SK-N-SH (cell line): ENCODE measurements around the gene PIP4K2B. TPM values are rescaled to one million over a fixed set of nuclear protein-coding genes. Genes with fewer than 3 reads are reported as not detected.

Source experiments
- CTCF ChIA-PET: fragments of 300-600, 350-600 bp; formaldehyde crosslinking; extraction: SDS; loops from one replicate; lab custom pipeline; 2021; lab: Yijun Ruan, JAX
- POLR2A ChIA-PET: fragments of 350-600 bp; sonication (Branson Sonifier 250); formaldehyde crosslinking; extraction: SDS; loops from one replicate; lab custom pipeline; 2020; ENCODE audit warnings: antibody characterized with exemption, inconsistent platforms; lab: Yijun Ruan, JAX
- DNase-seq: peaks from one replicate; pipeline ENCODE4 v3.0.0; 2012
- H2AFZ ChIP-seq: fragments of 200-600 bp; sonication (generic); 2 replicates; pipeline ENCODE4 v1.8.1; 2016; ENCODE audit warnings: antibody characterized with exemption, mild to moderate bottlenecking, low read depth
- H3F3A ChIP-seq: fragments of 200-600 bp; sonication (generic); replicated peaks from 2 replicates; pipeline ENCODE3; 2016; ENCODE audit warnings: antibody characterized with exemption, mild to moderate bottlenecking; ENCODE audit not compliant: insufficient read depth
- H3K27ac ChIP-seq, 2 experiments: fragments of 200-500 bp in 1 of 2; fragments of 200-600 bp in 1 of 2; sonication (Bioruptor generic) in 1 of 2; sonication (generic), shearing (Covaris generic) in 1 of 2; 2 replicates each; pipeline versions ENCODE4 v1.5.1 to v1.6.1; 2014 to 2016; ENCODE audit warnings: low read depth in 2 of 2, inconsistent platforms in 1 of 2, low read length in 1 of 2, mild to moderate bottlenecking in 1 of 2, mixed read lengths in 1 of 2
- H3K27me3 ChIP-seq: fragments of 200-600 bp; sonication (generic), shearing (Covaris generic); 2 replicates; pipeline ENCODE4 v1.6.1; 2016; ENCODE audit warnings: mixed run types; ENCODE audit not compliant: insufficient read depth
- H3K36me3 ChIP-seq, 2 experiments: fragments of 200-500 bp in 1 of 2; fragments of 200-600 bp in 1 of 2; sonication (Bioruptor generic) in 1 of 2; sonication (generic) in 1 of 2; replicated peaks in 1 of 2; 2 replicates each; pipeline versions ENCODE3 to v1.5.1; 2014 to 2016; ENCODE audit warnings: low read length in 1 of 2, mild to moderate bottlenecking in 1 of 2; ENCODE audit not compliant: insufficient read depth in 2 of 2, control insufficient read depth in 1 of 2
- H3K4me1 ChIP-seq, 2 experiments: fragments of 200-500 bp in 1 of 2; fragments of 200-600 bp in 1 of 2; sonication (Bioruptor generic) in 1 of 2; sonication (generic), shearing (Covaris generic) in 1 of 2; 2 replicates each; pipeline versions ENCODE4 v1.5.1 to v1.6.1; 2014 to 2016; ENCODE audit warnings: low read depth in 1 of 2, low read length in 1 of 2, mixed run types in 1 of 2; ENCODE audit not compliant: insufficient read depth in 2 of 2, control insufficient read depth in 1 of 2
- H3K4me2 ChIP-seq: fragments of 200-600 bp; sonication (generic), shearing (Covaris generic); 2 replicates; pipeline ENCODE4 v1.6.1; 2017; ENCODE audit warnings: mixed run types
- H3K4me3 ChIP-seq, 2 experiments: fragments of 200-500 bp in 1 of 2; fragments of 200-600 bp in 1 of 2; sonication (Bioruptor generic) in 1 of 2; sonication (generic), shearing (Covaris generic) in 1 of 2; 2 replicates each; pipeline versions ENCODE4 v1.5.1 to v1.8.1; 2014 to 2016; ENCODE audit warnings: low read depth in 2 of 2, inconsistent platforms in 1 of 2, low read length in 1 of 2, mild to moderate bottlenecking in 1 of 2, mixed read lengths in 1 of 2, moderate library complexity in 1 of 2
- H3K79me2 ChIP-seq: fragments of 200-600 bp; sonication (generic); 2 replicates; pipeline ENCODE4 v1.8.1; 2017; ENCODE audit warnings: mild to moderate bottlenecking; ENCODE audit not compliant: insufficient read depth
- H3K9ac ChIP-seq: fragments of 200-600 bp; sonication (generic); 2 replicates; pipeline ENCODE4 v1.6.1; 2017; ENCODE audit warnings: mixed run types
- H3K9me2 ChIP-seq: fragments of 200-600 bp; sonication (generic); 2 replicates; pipeline ENCODE4 v1.6.1; 2017; ENCODE audit warnings: mixed run types
- H3K9me3 ChIP-seq: fragments of 200-600 bp; sonication (generic); 2 replicates; pipeline ENCODE4 v1.6.1; 2017; ENCODE audit warnings: mixed run types, mild to moderate bottlenecking, moderate library complexity
- H4K20me1 ChIP-seq: fragments of 200-600 bp; sonication (generic); 2 replicates; pipeline ENCODE4 v1.6.1; 2017; ENCODE audit warnings: mild to moderate bottlenecking, mixed run types; ENCODE audit not compliant: insufficient read depth
- CHD2 ChIP-seq: fragments of 150-350 bp; IDR thresholded peaks from 2 replicates; pipeline ENCODE4 v1.6.1; 2018; ENCODE audit warnings: low read length; ENCODE audit not compliant: partially characterized antibody
- ELF1 ChIP-seq: IDR thresholded peaks from 2 replicates; pipeline ENCODE4 v1.4.0; 2012
- EP300 ChIP-seq, 2 experiments: IDR thresholded peaks; 2 replicates each; pipeline versions ENCODE4 v1.4.0 to v1.6.1; 2012; ENCODE audit warnings: borderline replicate concordance in 1 of 2, low read depth in 1 of 2, low read length in 1 of 2
- EZH2phosphoT487 ChIP-seq: fragments of 200-600 bp; sonication (generic); IDR thresholded peaks from 2 replicates; pipeline ENCODE4 v1.6.1; 2017; ENCODE audit warnings: low read depth, mixed run types, mild to moderate bottlenecking, antibody characterized with exemption, moderate library complexity, borderline replicate concordance
- FOSL2 ChIP-seq: IDR thresholded peaks from 2 replicates; pipeline ENCODE4 v1.4.0; 2012; ENCODE audit warnings: low read depth, mild to moderate bottlenecking, moderate library complexity, borderline replicate concordance
- FOXJ3 ChIP-seq: sonication (generic); formaldehyde crosslinking; IDR thresholded peaks from 2 replicates; pipeline ENCODE4 v1.5.1; 2020; ENCODE audit warnings: mild to moderate bottlenecking, missing genetic modification reagents
- GABPA ChIP-seq: IDR thresholded peaks from 2 replicates; pipeline ENCODE4 v1.4.0; 2012; ENCODE audit warnings: low read depth, mild to moderate bottlenecking
- GATA2 ChIP-seq: sonication (generic); formaldehyde crosslinking; IDR thresholded peaks from 2 replicates; pipeline ENCODE4 v1.5.0; 2020; ENCODE audit warnings: mild to moderate bottlenecking, missing genetic modification reagents
- MXI1 ChIP-seq: IDR thresholded peaks from 2 replicates; pipeline ENCODE4 v1.6.1; 2012; ENCODE audit warnings: mild to moderate bottlenecking, low read depth, low read length, improper control_type of control experiment
- NFIC ChIP-seq: IDR thresholded peaks from 2 replicates; pipeline ENCODE4 v1.4.0; 2012; ENCODE audit warnings: borderline replicate concordance
- NRF1 ChIP-seq: IDR thresholded peaks from 2 replicates; pipeline ENCODE4 v1.6.1; 2012; ENCODE audit warnings: low read depth, mild to moderate bottlenecking, low read length
- POLR2AphosphoS5 ChIP-seq: IDR thresholded peaks from 2 replicates; pipeline ENCODE4 v1.6.1; 2012; ENCODE audit warnings: low read depth, low read length
- RAD21 ChIP-seq: IDR thresholded peaks from 2 replicates; pipeline ENCODE4 v1.6.1; 2012; ENCODE audit warnings: mild to moderate bottlenecking, low read length
- RFX5 ChIP-seq: IDR thresholded peaks from 2 replicates; pipeline ENCODE4 v1.6.1; 2012; ENCODE audit warnings: mild to moderate bottlenecking, improper control_type of control experiment, low read length
- RXRA ChIP-seq: IDR thresholded peaks from 2 replicates; pipeline ENCODE4 v1.4.0; 2012; ENCODE audit warnings: low read depth, mild to moderate bottlenecking, borderline replicate concordance
- SIN3A ChIP-seq: IDR thresholded peaks from 2 replicates; pipeline ENCODE4 v1.6.1; 2012; ENCODE audit warnings: low read depth, mild to moderate bottlenecking, low read length, moderate library complexity, borderline replicate concordance
- TCF12 ChIP-seq: IDR thresholded peaks from 2 replicates; pipeline ENCODE4 v1.4.0; 2012
- TEAD4 ChIP-seq: IDR thresholded peaks from 2 replicates; pipeline ENCODE4 v1.4.0; 2012; ENCODE audit warnings: mild to moderate bottlenecking, borderline replicate concordance; ENCODE audit not compliant: insufficient read depth
- WGBS: methylation state at CpG from one replicate; pipeline ENCODE4 v1.1.6; 2017; ENCODE audit warnings: low lambda C conversion rate; 5-methylcytosine and 5-hydroxymethylcytosine counted together
- polyA plus RNA-seq, 3 experiments: library from polyadenylated mRNA; depleted of rRNA; stranded (reverse); fragments of >200 nt; gene quantifications; 2 replicates each; pipeline ENCODE4 v1.2.3, GENCODE V29; 2012
- TF ChIP-seq, protein P1 (sequence below): fragments of 150-350 bp; IDR thresholded peaks from 2 replicates; pipeline ENCODE4 v1.6.1; 2017; ENCODE audit warnings: antibody characterized with exemption, low read length, low read depth, borderline replicate concordance
- TF ChIP-seq, protein P2 (sequence below): IDR thresholded peaks from 2 replicates; pipeline ENCODE4 v1.6.1; 2012; ENCODE audit warnings: mild to moderate bottlenecking, low read depth, low read length, moderate library complexity
- TF ChIP-seq, protein P3 (sequence below): IDR thresholded peaks from 2 replicates; pipeline ENCODE4 v1.4.0; 2012; ENCODE audit warnings: low read depth
- TF ChIP-seq, protein P4 (sequence below): IDR thresholded peaks from 2 replicates; pipeline ENCODE4; 2012
- TF ChIP-seq, protein P5 (sequence below): IDR thresholded peaks from 2 replicates; pipeline ENCODE4 v1.4.0; 2012; ENCODE audit warnings: low read depth, borderline replicate concordance

Gene PIP4K2B
- polyA plus RNA-seq, 1 of the 3 experiments (the other 2 are of a cell fraction), result 29.8 TPM

DNA sequence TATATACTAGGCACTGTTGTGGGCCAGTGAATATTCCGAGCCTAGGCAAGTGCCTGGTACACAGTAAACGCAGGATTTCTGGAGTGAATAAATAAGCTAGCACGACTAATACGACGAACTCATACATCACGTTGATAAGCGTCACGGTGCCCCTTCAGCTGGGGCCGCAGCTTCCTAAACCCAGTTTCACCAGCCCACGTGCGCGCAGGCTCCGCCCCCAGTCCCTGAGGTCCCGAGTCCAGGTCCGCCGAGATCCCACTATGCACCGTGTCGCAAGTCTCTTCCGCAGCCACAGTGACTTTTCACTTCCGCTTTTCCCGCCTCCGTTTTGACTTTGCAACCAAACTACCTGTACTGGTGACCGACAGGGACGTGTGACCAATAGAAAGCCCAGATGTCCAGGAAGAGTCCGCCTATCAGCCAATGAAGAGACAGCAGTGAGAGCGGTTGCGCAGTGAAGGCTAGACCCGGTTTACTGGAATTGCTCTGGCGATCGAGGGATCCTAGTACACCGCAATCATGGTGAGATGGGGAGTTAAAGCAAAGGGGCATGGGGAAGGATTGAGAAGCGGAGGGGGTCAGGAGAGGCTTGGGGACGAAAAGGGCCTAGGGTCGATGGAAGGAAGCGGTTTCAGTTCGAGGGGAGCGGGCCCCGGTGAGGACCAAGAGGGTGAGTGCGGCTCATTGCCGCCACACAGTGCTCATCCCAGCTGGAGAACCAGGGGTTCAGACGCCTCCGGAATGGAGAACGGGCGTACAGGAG, 46.9 kb downstream of the PIP4K2B start, which contains the start of gene PSMB3:
Gene PSMB3 (plus strand): TSS at position 434 of the 763 bp plus-strand sequence. CDS start 86 bp downstream, at position 520.
- DNase-seq, result peak; percentile 91
- WGBS, result under 1% methylated on average over 38 of the region's 44 CpGs
- H3K9me2 ChIP-seq, result no peaks in the 10 kb centered on the region
- TF ChIP-seq, protein P1, sequence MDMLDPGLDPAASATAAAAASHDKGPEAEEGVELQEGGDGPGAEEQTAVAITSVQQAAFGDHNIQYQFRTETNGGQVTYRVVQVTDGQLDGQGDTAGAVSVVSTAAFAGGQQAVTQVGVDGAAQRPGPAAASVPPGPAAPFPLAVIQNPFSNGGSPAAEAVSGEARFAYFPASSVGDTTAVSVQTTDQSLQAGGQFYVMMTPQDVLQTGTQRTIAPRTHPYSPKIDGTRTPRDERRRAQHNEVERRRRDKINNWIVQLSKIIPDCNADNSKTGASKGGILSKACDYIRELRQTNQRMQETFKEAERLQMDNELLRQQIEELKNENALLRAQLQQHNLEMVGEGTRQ, result peak; percentile 57; the same call in 1 of the 2 replicates
- TF ChIP-seq SIN3A (peak; percentile 94; the same call in 1 of the 2 replicates), GATA2 (no peak), POLR2AphosphoS5 (peak; percentile 66), GABPA (peak; percentile 92), FOXJ3 (CRISPR knock-in tag) (no peak), CHD2 (peak; percentile 95), TEAD4 (no peak), EP300 (IDR thresholded peaks at IDR 0.05; ENCODE audit: borderline replicate concordance in 1 of 2, low read depth in 1 of 2, low read length in 1 of 2) (no peak), FOSL2 (no peak), RAD21 (no peak), NFIC (no peak), TCF12 (no peak), NRF1 (peak; percentile 62), MXI1 (peak; percentile 99), ELF1 (peak; percentile 98), RFX5 (no peak), EZH2phosphoT487 (no peak), RXRA (no peak)
- TF ChIP-seq, protein P2, sequence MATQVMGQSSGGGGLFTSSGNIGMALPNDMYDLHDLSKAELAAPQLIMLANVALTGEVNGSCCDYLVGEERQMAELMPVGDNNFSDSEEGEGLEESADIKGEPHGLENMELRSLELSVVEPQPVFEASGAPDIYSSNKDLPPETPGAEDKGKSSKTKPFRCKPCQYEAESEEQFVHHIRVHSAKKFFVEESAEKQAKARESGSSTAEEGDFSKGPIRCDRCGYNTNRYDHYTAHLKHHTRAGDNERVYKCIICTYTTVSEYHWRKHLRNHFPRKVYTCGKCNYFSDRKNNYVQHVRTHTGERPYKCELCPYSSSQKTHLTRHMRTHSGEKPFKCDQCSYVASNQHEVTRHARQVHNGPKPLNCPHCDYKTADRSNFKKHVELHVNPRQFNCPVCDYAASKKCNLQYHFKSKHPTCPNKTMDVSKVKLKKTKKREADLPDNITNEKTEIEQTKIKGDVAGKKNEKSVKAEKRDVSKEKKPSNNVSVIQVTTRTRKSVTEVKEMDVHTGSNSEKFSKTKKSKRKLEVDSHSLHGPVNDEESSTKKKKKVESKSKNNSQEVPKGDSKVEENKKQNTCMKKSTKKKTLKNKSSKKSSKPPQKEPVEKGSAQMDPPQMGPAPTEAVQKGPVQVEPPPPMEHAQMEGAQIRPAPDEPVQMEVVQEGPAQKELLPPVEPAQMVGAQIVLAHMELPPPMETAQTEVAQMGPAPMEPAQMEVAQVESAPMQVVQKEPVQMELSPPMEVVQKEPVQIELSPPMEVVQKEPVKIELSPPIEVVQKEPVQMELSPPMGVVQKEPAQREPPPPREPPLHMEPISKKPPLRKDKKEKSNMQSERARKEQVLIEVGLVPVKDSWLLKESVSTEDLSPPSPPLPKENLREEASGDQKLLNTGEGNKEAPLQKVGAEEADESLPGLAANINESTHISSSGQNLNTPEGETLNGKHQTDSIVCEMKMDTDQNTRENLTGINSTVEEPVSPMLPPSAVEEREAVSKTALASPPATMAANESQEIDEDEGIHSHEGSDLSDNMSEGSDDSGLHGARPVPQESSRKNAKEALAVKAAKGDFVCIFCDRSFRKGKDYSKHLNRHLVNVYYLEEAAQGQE, result no peak
- TF ChIP-seq, protein P3, sequence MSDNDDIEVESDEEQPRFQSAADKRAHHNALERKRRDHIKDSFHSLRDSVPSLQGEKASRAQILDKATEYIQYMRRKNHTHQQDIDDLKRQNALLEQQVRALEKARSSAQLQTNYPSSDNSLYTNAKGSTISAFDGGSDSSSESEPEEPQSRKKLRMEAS, result peak; percentile 99
- TF ChIP-seq, protein P4, sequence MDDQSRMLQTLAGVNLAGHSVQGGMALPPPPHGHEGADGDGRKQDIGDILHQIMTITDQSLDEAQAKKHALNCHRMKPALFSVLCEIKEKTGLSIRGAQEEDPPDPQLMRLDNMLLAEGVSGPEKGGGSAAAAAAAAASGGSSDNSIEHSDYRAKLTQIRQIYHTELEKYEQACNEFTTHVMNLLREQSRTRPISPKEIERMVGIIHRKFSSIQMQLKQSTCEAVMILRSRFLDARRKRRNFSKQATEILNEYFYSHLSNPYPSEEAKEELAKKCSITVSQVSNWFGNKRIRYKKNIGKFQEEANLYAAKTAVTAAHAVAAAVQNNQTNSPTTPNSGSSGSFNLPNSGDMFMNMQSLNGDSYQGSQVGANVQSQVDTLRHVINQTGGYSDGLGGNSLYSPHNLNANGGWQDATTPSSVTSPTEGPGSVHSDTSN, result peak; percentile 100
- TF ChIP-seq, protein P5, sequence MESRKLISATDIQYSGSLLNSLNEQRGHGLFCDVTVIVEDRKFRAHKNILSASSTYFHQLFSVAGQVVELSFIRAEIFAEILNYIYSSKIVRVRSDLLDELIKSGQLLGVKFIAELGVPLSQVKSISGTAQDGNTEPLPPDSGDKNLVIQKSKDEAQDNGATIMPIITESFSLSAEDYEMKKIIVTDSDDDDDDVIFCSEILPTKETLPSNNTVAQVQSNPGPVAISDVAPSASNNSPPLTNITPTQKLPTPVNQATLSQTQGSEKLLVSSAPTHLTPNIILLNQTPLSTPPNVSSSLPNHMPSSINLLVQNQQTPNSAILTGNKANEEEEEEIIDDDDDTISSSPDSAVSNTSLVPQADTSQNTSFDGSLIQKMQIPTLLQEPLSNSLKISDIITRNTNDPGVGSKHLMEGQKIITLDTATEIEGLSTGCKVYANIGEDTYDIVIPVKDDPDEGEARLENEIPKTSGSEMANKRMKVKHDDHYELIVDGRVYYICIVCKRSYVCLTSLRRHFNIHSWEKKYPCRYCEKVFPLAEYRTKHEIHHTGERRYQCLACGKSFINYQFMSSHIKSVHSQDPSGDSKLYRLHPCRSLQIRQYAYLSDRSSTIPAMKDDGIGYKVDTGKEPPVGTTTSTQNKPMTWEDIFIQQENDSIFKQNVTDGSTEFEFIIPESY, result no peak

More for the DNA sequence above, 46.9 kb downstream of the PIP4K2B start, which contains the start of gene PSMB3:
- peaks cover 61% of the 10 kb centered on the region for H3K79me2 ChIP-seq
- peak within 1 kb of the TSS; percentile 87 for H2AFZ ChIP-seq
- H3K27me3 ChIP-seq, result no peaks in the 10 kb centered on the region
- H3K4me1 ChIP-seq, result peaks cover 0 to 20% of the 10 kb centered on the region in 2 experiments; a peak in 1 of 4 replicates
- peaks cover 11 to 24% of the 10 kb centered on the region in 2 experiments for H3K36me3 ChIP-seq
- H3K9me3 ChIP-seq, result no peaks in the 10 kb centered on the region
- ChIA-PET POLR2A (interaction anchor here (0.5 to 2.7 kb wide), 6 partner anchors 10 to 96 kb away, joined by 3 to 12 read pairs (median 4); no protein-coding TSS in a partner anchor), CTCF (interaction anchor here (0.7 to 3.7 kb wide), 6 partner anchors 9 to 401 kb away, joined by 3 to 30 read pairs (median 4); no protein-coding TSS in a partner anchor)
- peak within 1 kb of the TSS; percentile 91 to 93 for H3K4me3 ChIP-seq
- H3K4me2 ChIP-seq, result peak within 1 kb of the TSS; percentile 100
- peak within 1 kb of the TSS; percentile 74 to 98 for H3K27ac ChIP-seq
- H4K20me1 ChIP-seq, result no peaks in the 10 kb centered on the region
- H3F3A ChIP-seq, result peaks cover 3% of the 10 kb centered on the region
- peak within 1 kb of the TSS; percentile 78 for H3K9ac ChIP-seq
